ENCODE measurements around the gene SLC25A5. TPM values are rescaled to one million over a fixed set of nuclear protein-coding genes. Genes with fewer than 3 reads are reported as not detected.

The SLC25A5 gene
- total RNA-seq, 2 donors from 2014 or later, result 487 to 558 TPM

- no peaks in the 10 kb centered on the region for H3K4me1 Mint-ChIP-seq (ENCODE audit: low read depth)
- no peak overlapping the region for H3K4me3 Mint-ChIP-seq
- H3K36me3 Mint-ChIP-seq (ENCODE audit: insufficient read depth in 2 of 2), result no peaks in the 10 kb centered on the region
- no peaks in the 10 kb centered on the region for H3K9me3 Mint-ChIP-seq
- ATAC-seq (replicated peaks in 1 of 2) (no peak), DNase-seq (no peak)
- peaks cover 18% of the 10 kb centered on the region for H3K27me3 Mint-ChIP-seq (ENCODE audit: low read depth)
- H3K27ac Mint-ChIP-seq, result no peak overlapping the region
Measured at GRCh38 chrX:119459181-119459580, 9.1 kb upstream of the SLC25A5 start.

- Mint-ChIP-seq H3K27ac (no peak overlapping the region), H3K4me3 (no peak overlapping the region), H3K36me3 (ENCODE audit: insufficient read depth in 2 of 2) (peaks cover 0 to 7% of the 10 kb centered on the region in 2 donors), H3K27me3 (ENCODE audit: low read depth) (peaks cover 15% of the 10 kb centered on the region), H3K4me1 (ENCODE audit: low read depth) (peaks cover 13% of the 10 kb centered on the region), H3K9me3 (no peaks in the 10 kb centered on the region)
- no peak for DNase-seq
- ATAC-seq (replicated peaks in 1 of 2), result no peak
Measured at GRCh38 chrX:119465555-119465954, 2.7 kb upstream of the SLC25A5 start.

GRCh38 chrX:119466970-119467369 lies 1.3 kb upstream of the SLC25A5 start:
- H3K27ac Mint-ChIP-seq, result no peak overlapping the region
- peaks cover 13% of the 10 kb centered on the region for H3K4me1 Mint-ChIP-seq (ENCODE audit: low read depth)
- H3K27me3 Mint-ChIP-seq (ENCODE audit: low read depth), result peaks cover 15% of the 10 kb centered on the region
- H3K36me3 Mint-ChIP-seq (ENCODE audit: insufficient read depth in 2 of 2), result peaks cover 2 to 9% of the 10 kb centered on the region in 2 donors
- no peaks in the 10 kb centered on the region for H3K9me3 Mint-ChIP-seq
- ATAC-seq (replicated peaks in 1 of 2) (no peak), DNase-seq (no peak)
- H3K4me3 Mint-ChIP-seq, result peak overlapping the region in 1 of 2 donors; percentile 31

DNA sequence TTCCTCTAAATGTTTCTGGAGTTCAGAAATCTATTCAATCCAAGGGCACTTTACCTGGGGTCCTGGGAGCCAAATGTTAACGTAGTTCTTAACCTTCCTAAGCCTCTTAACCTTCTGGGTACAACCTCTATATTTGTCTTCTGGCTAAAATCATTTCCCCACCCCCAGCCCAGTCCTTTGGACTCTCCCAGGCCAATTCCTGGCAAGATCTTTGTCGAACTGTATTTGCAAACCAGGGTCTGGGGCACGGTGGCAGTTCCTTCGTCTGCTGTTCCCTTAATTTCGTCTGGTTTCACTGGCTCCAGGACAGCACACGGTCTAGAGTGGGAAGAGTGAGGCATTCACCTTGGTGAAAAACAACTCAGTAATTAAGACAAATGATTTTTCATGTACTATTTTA lies 811 bp upstream of the SLC25A5 start:
- Mint-ChIP-seq H3K4me1 (ENCODE audit: low read depth) (peaks cover 13% of the 10 kb centered on the region), H3K27me3 (ENCODE audit: low read depth) (peaks cover 15% of the 10 kb centered on the region), H3K36me3 (ENCODE audit: insufficient read depth in 2 of 2) (peaks cover 2 to 9% of the 10 kb centered on the region in 2 donors), H3K4me3 (peak overlapping the region in 1 of 2 donors; percentile 94), H3K9me3 (no peaks in the 10 kb centered on the region), H3K27ac (no peak overlapping the region)
- DNase-seq (no peak), ATAC-seq (replicated peaks in 1 of 2) (no peak)

GRCh38 chrX:119468551-119469312 lies 488 bp downstream of the SLC25A5 start:
- Mint-ChIP-seq H3K4me3 (peak overlapping the region; percentile 94 to 95), H3K27ac (peak overlapping the region; percentile 82), H3K4me1 (ENCODE audit: low read depth) (peaks cover 13% of the 10 kb centered on the region), H3K9me3 (no peaks in the 10 kb centered on the region), H3K27me3 (ENCODE audit: low read depth) (peaks cover 7% of the 10 kb centered on the region), H3K36me3 (ENCODE audit: insufficient read depth in 2 of 2) (peaks cover 2 to 9% of the 10 kb centered on the region in 2 donors)
- ATAC-seq (replicated peaks in 1 of 2) (peak; percentile 64 to 76), DNase-seq (peak; percentile 90 to 92)

DNA sequence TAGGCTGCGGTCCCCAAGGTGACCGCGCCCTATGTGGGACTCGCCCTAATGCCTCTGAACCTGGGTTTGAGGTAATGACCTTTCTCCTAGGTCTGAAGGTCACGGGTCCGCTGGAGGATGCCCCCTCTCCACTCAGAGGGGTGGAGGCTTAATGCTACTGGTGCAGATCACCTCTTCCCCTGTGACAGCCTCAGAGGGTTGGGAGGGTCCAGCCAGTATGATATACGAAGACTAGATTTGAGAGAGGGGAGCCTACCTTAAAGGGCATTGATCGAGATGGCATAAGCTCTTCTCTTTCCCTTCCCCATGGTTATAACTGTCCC lies 1.0 kb downstream of the SLC25A5 start:
- Mint-ChIP-seq H3K9me3 (no peaks in the 10 kb centered on the region), H3K27ac (peak overlapping the region; percentile 57)
- no peak for ATAC-seq (replicated peaks in 1 of 2)

DNA sequence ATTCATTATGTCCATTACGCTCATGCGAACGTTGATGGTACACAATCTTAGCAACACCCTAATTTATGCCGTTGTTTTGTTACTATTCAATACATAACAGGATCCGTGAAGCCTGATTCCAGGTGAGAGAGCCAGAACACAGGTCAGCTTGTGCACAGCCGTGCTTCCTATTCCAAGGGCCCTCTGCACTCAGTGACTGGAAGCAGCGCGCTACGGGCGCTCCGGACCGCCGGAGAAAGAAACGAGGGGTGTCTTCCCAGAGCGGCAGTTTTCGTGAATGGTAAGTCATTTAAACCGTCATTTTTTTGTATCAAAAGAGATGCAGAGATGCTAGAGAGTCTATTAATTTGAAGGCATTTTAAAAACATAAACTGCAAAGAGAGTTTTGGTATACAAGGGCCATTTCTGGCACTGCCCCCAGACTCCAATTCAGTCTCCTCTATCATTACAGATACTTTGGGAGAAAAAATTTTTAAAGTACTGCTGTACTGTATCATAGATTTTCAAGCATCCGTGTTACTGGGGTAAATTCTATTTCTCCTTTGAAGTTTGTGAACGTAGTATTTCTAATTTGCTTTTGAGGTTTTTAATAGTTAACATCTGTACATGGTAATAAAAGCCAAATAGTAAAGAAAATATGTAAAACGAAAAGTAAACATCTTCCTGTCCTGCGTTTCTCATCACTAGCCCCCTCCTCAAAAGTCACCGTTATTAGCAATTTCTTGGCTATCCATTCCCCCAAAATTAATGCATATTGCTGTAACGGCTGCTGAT lies 6.6 kb downstream of the SLC25A5 start:
- Mint-ChIP-seq H3K4me1 (ENCODE audit: low read depth) (peaks cover 14% of the 10 kb centered on the region), H3K9me3 (no peaks in the 10 kb centered on the region), H3K27ac (no peak overlapping the region), H3K27me3 (ENCODE audit: low read depth) (peaks cover 33% of the 10 kb centered on the region), H3K4me3 (no peak overlapping the region), H3K36me3 (ENCODE audit: insufficient read depth in 2 of 2) (peaks cover 2 to 9% of the 10 kb centered on the region in 2 donors)
- ATAC-seq (replicated peaks in 1 of 2) (no peak), DNase-seq (no peak)

More for the DNA sequence above, 1.0 kb downstream of the SLC25A5 start:
- peaks cover 13% of the 10 kb centered on the region for H3K4me1 Mint-ChIP-seq (ENCODE audit: low read depth)
- H3K27me3 Mint-ChIP-seq (ENCODE audit: low read depth), result peaks cover 5% of the 10 kb centered on the region
- no peak for DNase-seq
- peaks cover 2 to 9% of the 10 kb centered on the region in 2 donors for H3K36me3 Mint-ChIP-seq (ENCODE audit: insufficient read depth in 2 of 2)
- H3K4me3 Mint-ChIP-seq, result peak overlapping the region; percentile 91 to 95

- H3K27me3 Mint-ChIP-seq (ENCODE audit: low read depth), result peaks cover 33% of the 10 kb centered on the region
- H3K36me3 Mint-ChIP-seq (ENCODE audit: insufficient read depth in 2 of 2), result peaks cover 2% of the 10 kb centered on the region in 2 donors
- H3K9me3 Mint-ChIP-seq, result no peaks in the 10 kb centered on the region
- no peak for DNase-seq
- ATAC-seq (replicated peaks in 1 of 2), result peak; percentile 44 to 70
- peaks cover 9% of the 10 kb centered on the region for H3K4me1 Mint-ChIP-seq (ENCODE audit: low read depth)
- H3K27ac Mint-ChIP-seq, result no peak overlapping the region
- H3K4me3 Mint-ChIP-seq, result peak overlapping the region in 1 of 2 donors; percentile 61
Measured at GRCh38 chrX:119475389-119476101, 7.3 kb downstream of the SLC25A5 start.

DNA sequence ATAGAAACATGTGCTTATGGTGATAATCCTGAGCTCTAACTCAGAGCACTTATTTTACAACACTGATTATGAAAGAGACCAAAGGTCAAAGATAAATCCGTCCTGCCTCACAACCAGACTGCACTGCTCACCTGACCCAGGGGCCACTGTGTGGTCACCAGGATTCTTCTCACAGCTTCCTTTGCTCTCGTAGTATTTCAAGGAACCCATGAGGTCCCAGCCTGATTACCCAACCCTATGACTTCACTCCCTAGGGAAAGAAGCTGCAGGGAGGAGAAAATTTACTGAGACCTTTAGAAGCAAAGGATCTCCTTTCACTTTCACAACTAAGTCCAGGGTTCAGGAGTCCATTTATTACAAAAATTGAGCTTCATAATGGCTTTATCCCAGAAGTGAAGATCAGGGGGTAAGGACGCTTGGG lies 9.6 kb downstream of the SLC25A5 start:
- H3K4me3 Mint-ChIP-seq, result no peak overlapping the region
- peaks cover 15% of the 10 kb centered on the region for H3K4me1 Mint-ChIP-seq (ENCODE audit: low read depth)
- no peaks in the 10 kb centered on the region for H3K9me3 Mint-ChIP-seq
- no peak for DNase-seq
- no peaks in the 10 kb centered on the region for H3K36me3 Mint-ChIP-seq (ENCODE audit: insufficient read depth in 2 of 2)
- no peak overlapping the region for H3K27ac Mint-ChIP-seq
- no peak for ATAC-seq (replicated peaks in 1 of 2)
- H3K27me3 Mint-ChIP-seq (ENCODE audit: low read depth), result peaks cover 33% of the 10 kb centered on the region

GRCh38 chrX:119478504-119478903 lies 10.3 kb downstream of the SLC25A5 start:
- ATAC-seq (replicated peaks in 1 of 2) (no peak), DNase-seq (no peak)
- H3K4me1 Mint-ChIP-seq (ENCODE audit: low read depth), result peaks cover 18% of the 10 kb centered on the region
- no peaks in the 10 kb centered on the region for H3K36me3 Mint-ChIP-seq (ENCODE audit: insufficient read depth in 2 of 2)
- H3K27me3 Mint-ChIP-seq (ENCODE audit: low read depth), result peaks cover 40% of the 10 kb centered on the region
- no peak overlapping the region for H3K27ac Mint-ChIP-seq
- no peak overlapping the region for H3K4me3 Mint-ChIP-seq
- H3K9me3 Mint-ChIP-seq, result no peaks in the 10 kb centered on the region

DNA sequence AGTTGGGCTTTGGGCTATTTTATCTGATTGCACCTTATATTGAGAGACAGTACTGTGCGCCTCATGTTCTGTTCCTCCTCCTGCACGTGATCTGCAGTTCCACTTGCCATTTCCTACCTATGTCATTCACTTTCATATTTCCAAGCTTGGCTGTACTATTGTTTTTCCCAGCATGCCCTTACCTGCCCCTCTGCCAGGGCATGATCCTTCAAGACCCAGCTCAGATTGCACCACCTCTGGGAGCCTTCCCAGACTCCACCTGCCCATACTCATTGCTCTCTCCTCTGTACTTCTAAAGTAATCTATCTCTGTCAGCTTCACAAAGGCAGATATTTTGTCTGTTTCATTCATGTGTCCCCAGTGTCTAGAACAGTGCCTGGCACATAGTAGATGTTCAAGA lies 11.6 kb downstream of the SLC25A5 start:
- H3K4me3 Mint-ChIP-seq, result no peak overlapping the region
- no peaks in the 10 kb centered on the region for H3K9me3 Mint-ChIP-seq
- no peak overlapping the region for H3K27ac Mint-ChIP-seq
- H3K27me3 Mint-ChIP-seq (ENCODE audit: low read depth), result peaks cover 42% of the 10 kb centered on the region
- H3K4me1 Mint-ChIP-seq (ENCODE audit: low read depth), result peaks cover 18% of the 10 kb centered on the region
- ATAC-seq (replicated peaks in 1 of 2) (no peak), DNase-seq (no peak)
- no peaks in the 10 kb centered on the region for H3K36me3 Mint-ChIP-seq (ENCODE audit: insufficient read depth in 2 of 2)

- Mint-ChIP-seq H3K4me1 (ENCODE audit: low read depth) (peaks cover 9% of the 10 kb centered on the region), H3K36me3 (ENCODE audit: insufficient read depth in 2 of 2) (no peaks in the 10 kb centered on the region), H3K9me3 (no peaks in the 10 kb centered on the region), H3K4me3 (no peak overlapping the region), H3K27me3 (ENCODE audit: low read depth) (peaks cover 38% of the 10 kb centered on the region), H3K27ac (no peak overlapping the region)
- DNase-seq (no peak), ATAC-seq (replicated peaks in 1 of 2) (no peak)
Measured at GRCh38 chrX:119481323-119481801, 13.1 kb downstream of the SLC25A5 start.

DNA sequence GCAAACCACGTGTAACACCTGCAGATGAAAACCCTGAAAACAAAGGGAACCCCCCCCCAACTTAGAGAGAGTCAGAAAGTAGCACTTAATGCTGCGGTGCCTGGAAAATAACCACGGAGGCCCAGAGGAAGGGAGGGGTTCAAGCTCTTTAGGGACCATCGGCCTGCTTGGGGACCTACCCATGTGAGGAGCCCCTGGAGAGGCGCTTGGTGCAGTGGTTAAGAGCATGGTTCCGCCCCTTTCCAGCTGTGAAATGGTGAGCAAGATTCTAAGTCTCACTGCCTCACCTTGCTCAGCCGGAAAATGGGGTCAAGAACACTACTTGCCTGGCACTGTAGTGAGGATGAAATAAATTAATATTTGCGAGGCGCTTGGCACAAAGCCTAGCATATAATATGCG lies 13.8 kb downstream of the SLC25A5 start:
- ATAC-seq (replicated peaks in 1 of 2) (peak in 1 of 2 donors; percentile 8), DNase-seq (no peak)
- H3K36me3 Mint-ChIP-seq (ENCODE audit: insufficient read depth in 2 of 2), result no peaks in the 10 kb centered on the region
- peaks cover 9% of the 10 kb centered on the region for H3K4me1 Mint-ChIP-seq (ENCODE audit: low read depth)
- no peak overlapping the region for H3K27ac Mint-ChIP-seq
- peak overlapping the region; percentile 71 to 79 for H3K4me3 Mint-ChIP-seq
- H3K9me3 Mint-ChIP-seq, result no peaks in the 10 kb centered on the region
- peaks cover 32% of the 10 kb centered on the region for H3K27me3 Mint-ChIP-seq (ENCODE audit: low read depth)

Measured in activated T-cell treated with anti-CD3 and anti-CD28 coated beads, Interleukin-2, amount 50 U/mL, for 72 hours (primary cell).